K562 (cell line): ENCODE results near the gene NEUROD6.

ENCODE experiments used
- CBX8 ChIP-seq: fragments of 200-600 bp; sonication (generic); IDR thresholded peaks from 2 replicates; pipeline ENCODE4 v1.6.1; 2012; ENCODE audit warnings: borderline replicate concordance, mixed run types, low read depth, mild to moderate bottlenecking, moderate library complexity, mixed read lengths, low read length, control low read depth, inconsistent platforms; ENCODE audit not compliant: poor library complexity, severe bottlenecking; ENCODE audit errors: extremely low read depth
- CUX1 ChIP-seq: fragments of 200-800 bp; sonication (Bioruptor generic); IDR thresholded peaks from 2 replicates; pipeline ENCODE4 v1.6.1; 2016; ENCODE audit warnings: missing genetic modification characterization, missing compliant biosample characterization
- EHMT2 ChIP-seq: fragments of 450-650 bp; IDR thresholded peaks from 2 replicates; pipeline ENCODE4 v1.6.1; 2018; ENCODE audit warnings: antibody characterized with exemption
- EZH2 ChIP-seq: IDR thresholded peaks from 2 replicates; pipeline ENCODE4 v1.6.1; 2012; ENCODE audit warnings: low read depth, mild to moderate bottlenecking, inconsistent platforms, low read length, borderline replicate concordance
- JUN ChIP-seq, 2 experiments: sonication (generic) in 1 of 2; formaldehyde crosslinking in 1 of 2; IDR thresholded peaks; 2 replicates each; pipeline versions ENCODE4 v1.6.1 to v1.8.0; 2012 to 2022; ENCODE audit warnings: borderline replicate concordance in 2 of 2, mild to moderate bottlenecking in 2 of 2, improper control_type of control experiment in 1 of 2, low read depth in 1 of 2, low read length in 1 of 2, missing genetic modification reagents in 1 of 2
- PHF8 ChIP-seq: fragments of 200-600 bp; sonication (generic); IDR thresholded peaks from 2 replicates; pipeline ENCODE4 v1.6.1; 2012; ENCODE audit warnings: mixed run types, mild to moderate bottlenecking, inconsistent platforms, low read length, moderate library complexity, borderline replicate concordance
- RREB1 ChIP-seq: fragments of 250-450 bp; sonication (Bioruptor Pico); IDR thresholded peaks from 2 replicates; pipeline ENCODE4 v1.4.0; 2020
- TCF7L2 ChIP-seq: fragments of 150-350 bp; IDR thresholded peaks from 2 replicates; pipeline ENCODE4 v1.6.1; 2016; ENCODE audit warnings: low read depth, mild to moderate bottlenecking, low read length, moderate library complexity
- TFAM ChIP-seq: fragments of 250-450 bp; sonication (Bioruptor Pico); conservative IDR thresholded peaks from 2 replicates; pipeline ENCODE4 v1.5.0; 2021; ENCODE audit warnings: mild to moderate bottlenecking, moderate library complexity
- ZNF274 ChIP-seq: IDR thresholded peaks from 2 replicates; pipeline ENCODE4 v1.6.1; 2011; ENCODE audit warnings: low read depth, mild to moderate bottlenecking, low read length, moderate library complexity, borderline replicate concordance
- TF ChIP-seq, protein P1 (sequence below): fragments of 450-650 bp; formaldehyde crosslinking; IDR thresholded peaks from 2 replicates; pipeline ENCODE4 v1.4.0; 2022; ENCODE audit warnings: missing genetic modification characterization
- TF ChIP-seq, protein P2 (sequence below), 3 experiments: IDR thresholded peaks in 2 of 3; conservative IDR thresholded peaks in 1 of 3; 2 replicates each; pipeline ENCODE4 v1.5.1; 2011 to 2012; ENCODE audit warnings: low read length in 3 of 3, mild to moderate bottlenecking in 3 of 3, control low read depth in 2 of 3, improper control_type of control experiment in 1 of 3, inconsistent platforms in 1 of 3, low read depth in 1 of 3, mixed read lengths in 1 of 3, moderate library complexity in 1 of 3; ENCODE audit not compliant: insufficient read depth in 2 of 3

GRCh38 chr7:31337002-31337565, 3.4 kb downstream of the NEUROD6 start:
- no peak for TF ChIP-seq ZNF274
- TF ChIP-seq EZH2: no peak
- TF ChIP-seq RREB1 (CRISPR knock-in tag): no peak
- TF ChIP-seq, protein P1, sequence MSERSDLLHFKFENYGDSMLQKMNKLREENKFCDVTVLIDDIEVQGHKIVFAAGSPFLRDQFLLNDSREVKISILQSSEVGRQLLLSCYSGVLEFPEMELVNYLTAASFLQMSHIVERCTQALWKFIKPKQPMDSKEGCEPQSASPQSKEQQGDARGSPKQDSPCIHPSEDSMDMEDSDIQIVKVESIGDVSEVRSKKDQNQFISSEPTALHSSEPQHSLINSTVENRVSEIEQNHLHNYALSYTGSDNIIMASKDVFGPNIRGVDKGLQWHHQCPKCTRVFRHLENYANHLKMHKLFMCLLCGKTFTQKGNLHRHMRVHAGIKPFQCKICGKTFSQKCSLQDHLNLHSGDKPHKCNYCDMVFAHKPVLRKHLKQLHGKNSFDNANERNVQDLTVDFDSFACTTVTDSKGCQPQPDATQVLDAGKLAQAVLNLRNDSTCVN: no peak
- TF ChIP-seq TFAM (CRISPR knock-in tag): no peak
- TF ChIP-seq JUN (IDR thresholded peaks at IDR 0.05; ENCODE audit: borderline replicate concordance, low read depth, low read length): no peak
- no peak for TF ChIP-seq JUN (CRISPR knock-in tag; IDR thresholded peaks at IDR 0.05; ENCODE audit: borderline replicate concordance)
- TF ChIP-seq EHMT2: no peak
- TF ChIP-seq CBX8: no peak
- no peak for TF ChIP-seq CUX1
- TF ChIP-seq, protein P2, sequence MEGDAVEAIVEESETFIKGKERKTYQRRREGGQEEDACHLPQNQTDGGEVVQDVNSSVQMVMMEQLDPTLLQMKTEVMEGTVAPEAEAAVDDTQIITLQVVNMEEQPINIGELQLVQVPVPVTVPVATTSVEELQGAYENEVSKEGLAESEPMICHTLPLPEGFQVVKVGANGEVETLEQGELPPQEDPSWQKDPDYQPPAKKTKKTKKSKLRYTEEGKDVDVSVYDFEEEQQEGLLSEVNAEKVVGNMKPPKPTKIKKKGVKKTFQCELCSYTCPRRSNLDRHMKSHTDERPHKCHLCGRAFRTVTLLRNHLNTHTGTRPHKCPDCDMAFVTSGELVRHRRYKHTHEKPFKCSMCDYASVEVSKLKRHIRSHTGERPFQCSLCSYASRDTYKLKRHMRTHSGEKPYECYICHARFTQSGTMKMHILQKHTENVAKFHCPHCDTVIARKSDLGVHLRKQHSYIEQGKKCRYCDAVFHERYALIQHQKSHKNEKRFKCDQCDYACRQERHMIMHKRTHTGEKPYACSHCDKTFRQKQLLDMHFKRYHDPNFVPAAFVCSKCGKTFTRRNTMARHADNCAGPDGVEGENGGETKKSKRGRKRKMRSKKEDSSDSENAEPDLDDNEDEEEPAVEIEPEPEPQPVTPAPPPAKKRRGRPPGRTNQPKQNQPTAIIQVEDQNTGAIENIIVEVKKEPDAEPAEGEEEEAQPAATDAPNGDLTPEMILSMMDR (IDR thresholded peaks at IDR 0.05 in 2 of 3, conservative IDR thresholded peaks at IDR 0.05 in 1 of 3; ENCODE audit: insufficient read depth in 2 of 3, low read depth in 1 of 3, low read length in 3 of 3): no peak
- TF ChIP-seq PHF8: no peak
- no peak for TF ChIP-seq TCF7L2
